ENCODE measurements around the gene TBXAS1. TPM values are rescaled to one million over a fixed set of nuclear protein-coding genes. Genes with fewer than 3 reads are reported as not detected.

TBXAS1 gene
- 10 to 100 TPM; 19.3 to 44.1 TPM for total RNA-seq

DNA sequence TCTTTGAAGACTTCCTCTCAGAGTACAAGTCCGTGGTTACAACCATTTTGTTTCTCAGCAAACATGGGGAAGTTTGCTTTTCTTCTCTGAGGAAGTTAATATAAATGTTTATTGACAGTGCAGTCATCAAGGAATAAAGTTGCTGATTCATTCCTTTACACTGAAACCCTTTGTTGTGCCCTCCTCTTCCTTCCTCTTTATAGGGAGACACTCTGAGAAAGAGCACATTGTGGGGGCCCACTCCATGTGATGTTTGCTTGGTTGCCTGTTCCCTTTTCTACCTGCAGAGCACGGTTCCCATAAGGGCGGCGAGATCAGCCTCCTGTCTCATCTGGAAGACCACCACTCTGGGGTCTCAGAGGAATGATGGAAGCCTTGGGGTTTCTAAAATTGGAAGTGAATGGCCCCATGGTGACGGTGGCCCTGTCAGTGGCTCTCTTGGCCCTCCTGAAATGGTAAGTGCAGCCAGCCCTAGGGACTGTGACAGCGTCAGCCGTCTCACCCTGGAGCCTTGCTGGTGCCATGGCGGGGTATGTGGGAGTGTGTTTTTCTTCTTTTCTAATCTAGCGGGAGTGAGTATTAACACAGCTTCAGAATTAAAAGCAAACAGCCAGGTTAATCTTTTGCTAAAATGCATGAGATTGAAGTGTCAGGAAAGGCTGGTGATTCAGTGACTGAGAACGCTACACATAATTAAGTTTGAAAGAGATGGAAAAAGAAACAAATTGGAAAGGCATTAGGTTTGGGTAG is at the start of gene TBXAS1:
Gene TBXAS1, plus strand, starts transcription at position 240 of the 750 bp plus-strand sequence. Its CDS starts 127 bp downstream, at position 367.
- H3K4me3 ChIP-seq: peak within 1 kb of the TSS; percentile 0 to 17
- TF ChIP-seq CTCF (IDR thresholded peaks at IDR 0.05): no peak
- TF ChIP-seq POLR2A (IDR thresholded peaks at IDR 0.05): no peak
- TF ChIP-seq POLR2AphosphoS5 (IDR thresholded peaks at IDR 0.05): peak; percentile 63
- DNase-seq (ENCODE audit: low spot score): peak; percentile 7
- intact Hi-C loops (cut with DNase I): no loop called here
- no peaks in the 10 kb centered on the region for H3K9me3 ChIP-seq
- peak within 1 kb of the TSS in 1 of 2 donors; percentile 64 for H3K27ac ChIP-seq
- no peaks in the 10 kb centered on the region for H3K36me3 ChIP-seq
- 65% methylated on average over 10 of the region's 10 CpGs for WGBS
- H3K27me3 ChIP-seq (replicated peaks; ENCODE audit: insufficient read depth): no peaks in the 10 kb centered on the region
- peaks cover 4% of the 10 kb centered on the region for H3K4me1 ChIP-seq (replicated peaks)

- no peaks in the 10 kb centered on the region for H3K36me3 ChIP-seq
- intact Hi-C loops (cut with DNase I): no loop called here
- H3K9me3 ChIP-seq: no peaks in the 10 kb centered on the region
- no peaks in the 10 kb centered on the region for H3K4me1 ChIP-seq (replicated peaks)
- WGBS: 91% methylated on average over 3 of the region's 3 CpGs
- H3K27ac ChIP-seq: no peak overlapping the region
- TF ChIP-seq CTCF (IDR thresholded peaks at IDR 0.05) (no peak), POLR2A (IDR thresholded peaks at IDR 0.05) (no peak), POLR2AphosphoS5 (IDR thresholded peaks at IDR 0.05) (no peak)
- no peak overlapping the region for H3K4me3 ChIP-seq
- H3K27me3 ChIP-seq (replicated peaks; ENCODE audit: insufficient read depth): no peaks in the 10 kb centered on the region
- DNase-seq (ENCODE audit: low spot score): no peak
Measured at GRCh38 chr7:139782932-139783331, 46.1 kb upstream of the TBXAS1 start.

- TF ChIP-seq CTCF (IDR thresholded peaks at IDR 0.05) (no peak), POLR2A (IDR thresholded peaks at IDR 0.05) (no peak), POLR2AphosphoS5 (IDR thresholded peaks at IDR 0.05) (no peak)
- H3K4me3 ChIP-seq: no peak overlapping the region
- H3K4me1 ChIP-seq (replicated peaks): no peaks in the 10 kb centered on the region
- no peaks in the 10 kb centered on the region for H3K27me3 ChIP-seq (replicated peaks; ENCODE audit: insufficient read depth)
- H3K27ac ChIP-seq: no peak overlapping the region
- DNase-seq (ENCODE audit: low spot score): no peak
- intact Hi-C loops (cut with DNase I): no loop called here
- H3K9me3 ChIP-seq: no peaks in the 10 kb centered on the region
- 29% methylated on average over 3 of the region's 3 CpGs for WGBS
- no peaks in the 10 kb centered on the region for H3K36me3 ChIP-seq
Measured at GRCh38 chr7:139783647-139784385, 45.2 kb upstream of the TBXAS1 start.

DNA sequence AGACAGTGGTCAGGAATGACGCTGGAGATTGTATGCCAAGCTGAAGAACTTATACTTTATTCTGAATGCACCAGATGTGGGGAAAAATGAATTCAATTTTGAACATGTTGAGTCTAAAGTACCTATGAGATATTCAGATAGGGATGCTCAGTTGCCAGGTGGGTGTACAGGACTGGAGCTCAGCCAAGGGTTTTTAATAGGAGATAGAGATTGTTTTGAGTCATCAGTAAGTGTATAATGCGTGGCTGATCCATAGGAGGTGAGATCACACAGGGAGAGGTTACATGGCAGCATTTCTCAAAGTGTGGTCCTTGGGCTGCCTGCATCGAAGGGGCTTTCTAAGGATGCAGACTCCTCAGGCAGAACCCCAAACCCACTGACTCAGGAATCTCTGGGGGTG is 44.4 kb upstream of the TBXAS1 start:
- H3K27ac ChIP-seq: no peak overlapping the region
- no peaks in the 10 kb centered on the region for H3K27me3 ChIP-seq (replicated peaks; ENCODE audit: insufficient read depth)
- TF ChIP-seq CTCF (IDR thresholded peaks at IDR 0.05): no peak
- TF ChIP-seq POLR2AphosphoS5 (IDR thresholded peaks at IDR 0.05): no peak
- TF ChIP-seq POLR2A (IDR thresholded peaks at IDR 0.05): no peak
- H3K4me3 ChIP-seq: no peak overlapping the region
- intact Hi-C loops (cut with DNase I): no loop called here
- H3K9me3 ChIP-seq: no peaks in the 10 kb centered on the region
- no peaks in the 10 kb centered on the region for H3K4me1 ChIP-seq (replicated peaks)
- WGBS: 75% methylated on average over 3 of the region's 3 CpGs
- H3K36me3 ChIP-seq: no peaks in the 10 kb centered on the region
- DNase-seq (ENCODE audit: low spot score): no peak
